Esophagus muscularis mucosa (tissue), 4 donors: ENCODE data around the gene HOXD13. TPM values are rescaled to one million over a fixed set of nuclear protein-coding genes. Genes with fewer than 3 reads are reported as not detected.
A peak's percentile ranks its signal among the peaks of the same experiment; 100 is the strongest.

Source experiments
- DNase-seq: peaks from one replicate; pipeline ENCODE4 v3.0.0-alpha.2; 2017; ENCODE audit errors: extremely low spot score
- H3K27ac ChIP-seq, 4 donors: fragments of 200-600 bp; sonication (generic); replicated peaks in 1 of 4; 1 replicate in 3 of 4; 2 replicates in 1 of 4; pipeline ENCODE4 v1.5.1; 2016 to 2019; ENCODE audit warnings: mild to moderate bottlenecking in 1 of 4
- H3K27me3 ChIP-seq, 4 donors: fragments of 200-600 bp; sonication (generic); one replicate each; pipeline versions ENCODE4 v1.5.1 to v1.6.0; 2016 to 2019
- H3K36me3 ChIP-seq, 4 donors: fragments of 200-600 bp; sonication (generic); one replicate each; pipeline ENCODE4 v1.5.1; 2016 to 2019
- H3K4me1 ChIP-seq, 4 donors: fragments of 200-600 bp; sonication (generic); one replicate each; pipeline ENCODE4 v1.5.1; 2016 to 2019
- H3K4me3 ChIP-seq, 4 donors: fragments of 200-600 bp; sonication (generic); 1 replicate in 2 of 4; 2 replicates in 2 of 4; pipeline ENCODE4 v1.5.1; 2016 to 2019; ENCODE audit warnings: mild to moderate bottlenecking in 4 of 4, moderate library complexity in 1 of 4
- H3K9me3 ChIP-seq, 4 donors: fragments of 200-600 bp; sonication (generic); 1 replicate in 3 of 4; 2 replicates in 1 of 4; pipeline ENCODE4 v1.5.1; 2016 to 2019
- EP300 ChIP-seq: sonication (generic); formaldehyde crosslinking; IDR thresholded peaks from one replicate; pipeline ENCODE4 v1.6.1; 2017; ENCODE audit warnings: antibody characterized with exemption
- POLR2A ChIP-seq: fragments of 450-650 bp; IDR thresholded peaks from one replicate; pipeline ENCODE4 v1.6.1; 2017; ENCODE audit warnings: antibody characterized with exemption, moderate library complexity, mild to moderate bottlenecking, low read depth
- POLR2AphosphoS5 ChIP-seq, 2 donors: sonication (generic); formaldehyde crosslinking; IDR thresholded peaks; one replicate each; pipeline ENCODE4 v1.6.1; 2017; ENCODE audit warnings: antibody characterized with exemption in 2 of 2
- WGBS: methylation state at CpG from one replicate; pipeline ENCODE4 v1.1.5; 2018; 5-methylcytosine and 5-hydroxymethylcytosine counted together
- intact Hi-C: fragments of 100-400 bp; cut with DNase I; formaldehyde crosslinking; loops from one replicate; pipeline ENCODE4 v1.15.1; 2023
- total RNA-seq, 4 donors: library from RNA; depleted of rRNA; stranded (reverse); fragments of >200 nt; gene quantifications; one replicate each; pipeline versions ENCODE4 v1.1.0 to v1.2.1, GENCODE V29; 2016
- TF ChIP-seq, protein P1 (sequence below), 3 experiments: fragments of 200-600 bp in 2 of 3; fragments of 450-650 bp in 1 of 3; sonication (generic) in 2 of 3; IDR thresholded peaks; one replicate each; pipeline ENCODE4 v1.5.1; 2017 to 2019; ENCODE audit warnings: antibody characterized with exemption in 3 of 3, mild to moderate bottlenecking in 2 of 3, moderate library complexity in 1 of 3

HOXD13 gene
- total RNA-seq, 4 donors from 2014 or later = not detected

DNA sequence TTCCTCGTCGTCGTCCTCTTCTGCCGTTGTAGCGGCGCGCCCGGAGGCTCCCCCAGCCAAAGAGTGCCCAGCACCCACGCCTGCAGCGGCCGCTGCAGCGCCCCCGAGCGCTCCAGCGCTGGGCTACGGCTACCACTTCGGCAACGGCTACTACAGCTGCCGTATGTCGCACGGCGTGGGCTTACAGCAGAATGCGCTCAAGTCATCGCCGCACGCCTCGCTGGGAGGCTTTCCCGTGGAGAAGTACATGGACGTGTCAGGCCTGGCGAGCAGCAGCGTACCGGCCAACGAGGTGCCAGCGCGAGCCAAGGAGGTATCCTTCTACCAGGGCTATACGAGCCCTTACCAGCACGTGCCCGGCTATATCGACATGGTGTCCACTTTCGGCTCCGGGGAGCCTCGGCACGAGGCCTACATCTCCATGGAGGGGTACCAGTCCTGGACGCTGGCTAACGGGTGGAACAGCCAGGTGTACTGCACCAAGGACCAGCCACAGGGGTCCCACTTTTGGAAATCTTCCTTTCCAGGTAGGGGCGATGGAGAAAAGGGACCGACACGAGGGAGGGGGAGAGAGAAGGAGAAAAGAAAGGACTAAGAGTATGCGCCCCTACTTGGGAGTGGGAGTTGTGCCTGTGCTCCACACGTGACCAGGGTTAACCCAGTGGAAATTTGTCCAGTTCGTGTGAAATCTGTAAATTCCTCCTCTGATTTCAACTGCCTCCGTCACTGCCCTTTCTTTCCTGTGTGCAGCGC lies 800 bp downstream of the HOXD13 start:
- TF ChIP-seq, protein P1, sequence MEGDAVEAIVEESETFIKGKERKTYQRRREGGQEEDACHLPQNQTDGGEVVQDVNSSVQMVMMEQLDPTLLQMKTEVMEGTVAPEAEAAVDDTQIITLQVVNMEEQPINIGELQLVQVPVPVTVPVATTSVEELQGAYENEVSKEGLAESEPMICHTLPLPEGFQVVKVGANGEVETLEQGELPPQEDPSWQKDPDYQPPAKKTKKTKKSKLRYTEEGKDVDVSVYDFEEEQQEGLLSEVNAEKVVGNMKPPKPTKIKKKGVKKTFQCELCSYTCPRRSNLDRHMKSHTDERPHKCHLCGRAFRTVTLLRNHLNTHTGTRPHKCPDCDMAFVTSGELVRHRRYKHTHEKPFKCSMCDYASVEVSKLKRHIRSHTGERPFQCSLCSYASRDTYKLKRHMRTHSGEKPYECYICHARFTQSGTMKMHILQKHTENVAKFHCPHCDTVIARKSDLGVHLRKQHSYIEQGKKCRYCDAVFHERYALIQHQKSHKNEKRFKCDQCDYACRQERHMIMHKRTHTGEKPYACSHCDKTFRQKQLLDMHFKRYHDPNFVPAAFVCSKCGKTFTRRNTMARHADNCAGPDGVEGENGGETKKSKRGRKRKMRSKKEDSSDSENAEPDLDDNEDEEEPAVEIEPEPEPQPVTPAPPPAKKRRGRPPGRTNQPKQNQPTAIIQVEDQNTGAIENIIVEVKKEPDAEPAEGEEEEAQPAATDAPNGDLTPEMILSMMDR (IDR thresholded peaks at IDR 0.05) = no peak
- no peak for TF ChIP-seq POLR2A
- TF ChIP-seq EP300 = no peak
- no peak for TF ChIP-seq POLR2AphosphoS5 (IDR thresholded peaks at IDR 0.05)
- Histone ChIP-seq H3K27ac (no peak overlapping the region), H3K4me3 (peak overlapping the region; percentile 31 to 52 (median 45)), H3K36me3 (no peaks in the 10 kb centered on the region), H3K4me1 (peaks cover 19 to 48% (median 45%) of the 10 kb centered on the region in 4 donors), H3K9me3 (no peaks in the 10 kb centered on the region), H3K27me3 (peaks cover 3 to 100% (median 90%) of the 10 kb centered on the region in 4 donors)
- intact Hi-C loops = no loop called here
- DNase-seq = no peak
- WGBS = 3% methylated on average over 37 of the region's 53 CpGs

DNA sequence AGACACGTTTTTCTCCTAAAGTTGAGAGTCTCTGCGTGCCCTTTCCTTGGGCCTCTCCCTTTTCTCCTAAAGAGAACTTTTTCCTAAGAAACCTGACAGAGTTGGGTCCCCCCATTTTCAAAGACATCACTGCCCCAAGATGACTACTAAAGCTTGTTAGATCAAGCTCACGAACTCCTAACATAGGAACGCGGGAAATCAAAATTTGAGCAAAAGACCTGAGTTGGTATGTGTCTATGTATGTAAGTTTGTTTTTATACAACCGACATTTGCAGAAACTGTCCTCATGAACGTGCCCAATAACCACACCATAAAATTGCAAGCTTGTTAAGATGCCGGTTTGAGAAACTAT lies 1.4 kb downstream of the HOXD13 start:
- H3K9me3 ChIP-seq = no peaks in the 10 kb centered on the region
- no peak for TF ChIP-seq EP300
- TF ChIP-seq, protein P1 (IDR thresholded peaks at IDR 0.05) = no peak
- TF ChIP-seq POLR2AphosphoS5 (IDR thresholded peaks at IDR 0.05) = no peak
- no peak for TF ChIP-seq POLR2A
- no peak overlapping the region for H3K27ac ChIP-seq
- intact Hi-C loops = no loop called here
- peaks cover 16 to 48% (median 45%) of the 10 kb centered on the region in 4 donors for H3K4me1 ChIP-seq
- no peak for DNase-seq
- 15% methylated on average over 8 of the region's 8 CpGs for WGBS
- H3K27me3 ChIP-seq = peaks cover 3 to 100% (median 90%) of the 10 kb centered on the region in 4 donors
- H3K36me3 ChIP-seq = no peaks in the 10 kb centered on the region
- H3K4me3 ChIP-seq = no peak overlapping the region

DNA sequence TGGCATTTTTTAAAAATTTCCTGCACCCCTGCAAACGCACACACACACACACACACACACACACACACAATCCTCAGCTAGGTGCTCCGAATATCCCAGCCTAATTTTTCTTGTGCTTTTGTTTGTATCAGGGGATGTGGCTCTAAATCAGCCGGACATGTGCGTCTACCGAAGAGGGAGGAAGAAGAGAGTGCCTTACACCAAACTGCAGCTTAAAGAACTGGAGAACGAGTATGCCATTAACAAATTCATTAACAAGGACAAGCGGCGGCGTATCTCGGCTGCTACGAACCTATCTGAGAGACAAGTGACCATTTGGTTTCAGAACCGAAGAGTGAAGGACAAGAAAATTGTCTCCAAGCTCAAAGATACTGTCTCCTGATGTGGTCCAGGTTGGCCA lies 1.8 kb downstream of the HOXD13 start:
- no peak for DNase-seq
- no peak for TF ChIP-seq POLR2A
- TF ChIP-seq POLR2AphosphoS5 (IDR thresholded peaks at IDR 0.05) = no peak
- TF ChIP-seq, protein P1 (IDR thresholded peaks at IDR 0.05) = no peak
- no peak for TF ChIP-seq EP300
- Histone ChIP-seq H3K27ac (no peak overlapping the region), H3K36me3 (no peaks in the 10 kb centered on the region), H3K4me1 (peaks cover 16 to 52% (median 47%) of the 10 kb centered on the region in 4 donors), H3K27me3 (peaks cover 3 to 100% (median 91%) of the 10 kb centered on the region in 4 donors), H3K9me3 (no peaks in the 10 kb centered on the region), H3K4me3 (no peak overlapping the region)
- WGBS = 6% methylated on average over 12 of the region's 12 CpGs
- intact Hi-C loops = no loop called here

DNA sequence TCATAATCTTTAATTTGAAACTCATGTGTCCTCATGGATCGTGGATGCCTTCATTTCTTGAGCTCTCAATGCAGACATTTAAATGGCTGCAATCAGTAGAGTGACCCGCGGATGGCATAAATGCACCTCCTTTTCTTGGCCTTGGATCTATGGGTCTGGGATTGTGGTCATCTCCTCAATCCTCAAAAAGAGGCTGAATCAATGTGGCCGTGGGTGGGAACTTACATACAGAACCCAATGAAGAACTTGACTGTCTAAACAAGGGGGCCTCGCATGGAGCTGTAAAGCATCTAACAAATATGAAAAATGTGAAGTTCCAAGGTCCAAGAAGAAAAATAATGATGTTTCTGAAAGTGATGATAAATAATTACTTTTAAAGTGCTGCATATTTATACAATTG lies 2.9 kb downstream of the HOXD13 start:
- no peaks in the 10 kb centered on the region for H3K36me3 ChIP-seq
- intact Hi-C loops = no loop called here
- no peak overlapping the region for H3K4me3 ChIP-seq
- peaks cover 16 to 63% (median 58%) of the 10 kb centered on the region in 4 donors for H3K4me1 ChIP-seq
- 11% methylated on average over 5 of the region's 5 CpGs for WGBS
- TF ChIP-seq POLR2A (no peak), POLR2AphosphoS5 (IDR thresholded peaks at IDR 0.05) (no peak), EP300 (no peak)
- TF ChIP-seq, protein P1 (IDR thresholded peaks at IDR 0.05) = no peak
- H3K27ac ChIP-seq = no peak overlapping the region
- H3K9me3 ChIP-seq = no peaks in the 10 kb centered on the region
- DNase-seq = no peak
- peaks cover 3 to 100% (median 94%) of the 10 kb centered on the region in 4 donors for H3K27me3 ChIP-seq
